Right renal pelvis (tissue), 4 donors: ENCODE data around the gene ONECUT1. TPM values are rescaled to one million over a fixed set of nuclear protein-coding genes. Genes with fewer than 3 reads are reported as not detected.

Experiments used
- DNase-seq, 4 donors: peaks; one replicate each; pipeline ENCODE4 v3.0.0-alpha.2; 2013; ENCODE audit warnings: low read depth in 4 of 4, low spot score in 3 of 4, missing footprints in 1 of 4
- polyA plus RNA-seq, 4 donors: library from polyadenylated mRNA; unstranded; fragments of 120-200 nt; gene quantifications; one replicate each; pipeline ENCODE4 v1.2.1, GENCODE V29; 2013; ENCODE audit not compliant: insufficient read length in 4 of 4

ONECUT1 gene
- polyA plus RNA-seq, 4 donors = 0.13 to 0.19 TPM; not detected in 2

GRCh38 chr15:52734329-52734728, 55.8 kb downstream of the ONECUT1 start:
- DNase-seq = no peak

- DNase-seq = no peak
Measured at GRCh38 chr15:52733696-52734255, 56.4 kb downstream of the ONECUT1 start.

- DNase-seq = no peak
Measured at GRCh38 chr15:52733088-52733487, 57.0 kb downstream of the ONECUT1 start.

GRCh38 chr15:52732551-52732950, 57.6 kb downstream of the ONECUT1 start:
- no peak for DNase-seq

GRCh38 chr15:52731732-52732470, 58.2 kb downstream of the ONECUT1 start:
- DNase-seq = no peak

GRCh38 chr15:52731004-52731403, 59.1 kb downstream of the ONECUT1 start:
- no peak for DNase-seq

- DNase-seq = no peak
Measured at GRCh38 chr15:52730594-52730993, 59.5 kb downstream of the ONECUT1 start.

GRCh38 chr15:52730173-52730572, 60.0 kb downstream of the ONECUT1 start:
- DNase-seq = no peak

- no peak for DNase-seq
Measured at GRCh38 chr15:52728899-52729298, 61.2 kb downstream of the ONECUT1 start.

GRCh38 chr15:52727815-52728214, 62.3 kb downstream of the ONECUT1 start:
- no peak for DNase-seq

- DNase-seq = no peak
Measured at GRCh38 chr15:52726195-52726594, 63.9 kb downstream of the ONECUT1 start.

GRCh38 chr15:52718551-52718950, 71.6 kb downstream of the ONECUT1 start:
- no peak for DNase-seq

- DNase-seq = no peak
Measured at GRCh38 chr15:52717924-52718323, 72.2 kb downstream of the ONECUT1 start.

- no peak for DNase-seq
Measured at GRCh38 chr15:52717481-52717880, 72.7 kb downstream of the ONECUT1 start.

GRCh38 chr15:52716536-52716935, 73.6 kb downstream of the ONECUT1 start:
- DNase-seq = no peak

GRCh38 chr15:52715411-52715810, 74.7 kb downstream of the ONECUT1 start:
- no peak for DNase-seq

- DNase-seq = no peak
Measured at GRCh38 chr15:52714968-52715367, 75.2 kb downstream of the ONECUT1 start.

- DNase-seq = no peak
Measured at GRCh38 chr15:52710708-52711389, 79.3 kb downstream of the ONECUT1 start.

- no peak for DNase-seq
Measured at GRCh38 chr15:52710050-52710707, 80.0 kb downstream of the ONECUT1 start.

- DNase-seq = no peak
Measured at GRCh38 chr15:52709187-52709981, 80.8 kb downstream of the ONECUT1 start.
